Stimulated activated naive B cell treated with anti-CD40 and anti-IgM and Interleukin-4, amounts not matched to agents 10 μg/mL and 1 μg/mL and 100 μg/mL, for 72 hours (primary cell): Measurements from ENCODE around the gene IFNGR1.
A peak's percentile ranks its signal among the peaks of the same experiment; 100 is the strongest.

Experiments used
- ATAC-seq, 2 donors: fragments of 150-1000 bp; cut with Tn5 transposase; replicated peaks; 2 replicates each; pipeline ENCODE4 v1.10.0; 2021; ENCODE audit warnings: moderate library complexity in 1 of 2
- DNase-seq: peaks from one replicate; pipeline ENCODE4 v3.0.0; 2021
- H3K27ac Mint-ChIP-seq: one replicate; pipeline ENCODE4 v1.8.0; 2022; ENCODE audit warnings: mild to moderate bottlenecking, mixed read lengths
- H3K27me3 Mint-ChIP-seq, 2 donors: one replicate each; pipeline ENCODE4 v1.8.0; 2022; ENCODE audit warnings: mixed read lengths in 2 of 2
- H3K36me3 Mint-ChIP-seq, 2 donors: one replicate each; pipeline ENCODE4 v1.8.0; 2022; ENCODE audit warnings: mixed read lengths in 2 of 2, mild to moderate bottlenecking in 1 of 2
- H3K4me1 Mint-ChIP-seq, 2 donors: one replicate each; pipeline ENCODE4 v1.8.0; 2022; ENCODE audit warnings: mixed read lengths in 2 of 2, mild to moderate bottlenecking in 1 of 2
- H3K4me3 Mint-ChIP-seq, 2 donors: one replicate each; pipeline ENCODE4 v1.8.0; 2022; ENCODE audit warnings: mild to moderate bottlenecking in 2 of 2, mixed read lengths in 2 of 2, moderate library complexity in 1 of 2
- H3K9me3 Mint-ChIP-seq, 2 donors: one replicate each; pipeline ENCODE4 v1.8.0; 2022; ENCODE audit warnings: mixed read lengths in 2 of 2, mild to moderate bottlenecking in 1 of 2

IFNGR1 gene

GRCh38 chr6:137248702-137249101 lies 29.5 kb upstream of the IFNGR1 start:
- ATAC-seq (peak; percentile 96 to 97), DNase-seq (no peak)
- Mint-ChIP-seq H3K9me3 (peaks cover 10 to 11% of the 10 kb centered on the region in 2 donors), H3K4me1 (peaks cover 10 to 22% of the 10 kb centered on the region in 2 donors), H3K27ac (peak overlapping the region; percentile 44), H3K4me3 (no peak overlapping the region), H3K27me3 (no peaks in the 10 kb centered on the region), H3K36me3 (peaks cover 5 to 11% of the 10 kb centered on the region in 2 donors)

DNA sequence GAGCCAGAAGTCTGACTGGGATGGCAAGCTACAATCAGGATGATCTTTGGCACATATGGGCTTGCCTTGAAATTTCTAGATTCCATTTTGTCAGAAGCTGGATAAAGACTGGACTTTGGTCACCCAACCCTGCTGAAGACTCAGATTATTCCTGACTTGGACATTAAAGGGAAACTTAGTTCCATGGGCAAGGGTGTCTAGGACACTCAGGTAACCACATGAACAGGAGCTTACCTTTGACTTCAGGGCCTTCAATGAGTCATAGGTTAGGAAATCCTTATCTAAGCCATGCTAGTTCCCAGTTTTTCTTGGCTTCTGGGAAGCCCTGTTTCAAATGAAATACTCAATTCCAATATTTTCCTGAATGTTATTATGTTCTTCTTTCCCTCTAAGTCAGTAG lies 28.5 kb upstream of the IFNGR1 start:
- Mint-ChIP-seq H3K4me1 (peaks cover 10 to 22% of the 10 kb centered on the region in 2 donors), H3K27ac (peak overlapping the region; percentile 59), H3K36me3 (peaks cover 5 to 8% of the 10 kb centered on the region in 2 donors), H3K9me3 (peaks cover 9 to 10% of the 10 kb centered on the region in 2 donors), H3K4me3 (no peak overlapping the region), H3K27me3 (no peaks in the 10 kb centered on the region)
- no peak for ATAC-seq
- no peak for DNase-seq

DNA sequence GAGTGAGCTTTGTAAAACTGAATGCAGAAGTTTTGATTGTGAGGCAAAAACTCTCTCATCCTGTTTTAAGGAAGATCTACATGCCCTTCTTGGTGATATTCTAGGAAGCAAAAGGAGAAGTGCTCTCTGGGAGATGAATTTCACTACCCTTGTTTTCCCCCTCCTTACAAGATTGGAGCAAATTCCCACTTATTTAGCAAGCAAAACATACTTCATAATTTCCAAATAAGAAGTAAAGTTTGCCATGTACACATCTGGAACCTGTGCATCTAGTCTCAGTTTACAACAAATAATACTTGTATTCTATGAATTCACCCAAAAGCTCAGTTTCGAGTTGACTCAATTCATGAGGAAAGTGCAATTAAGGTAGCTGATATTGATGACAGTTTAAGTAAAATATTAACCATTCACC lies 27.6 kb upstream of the IFNGR1 start:
- peaks cover 5 to 8% of the 10 kb centered on the region in 2 donors for H3K36me3 Mint-ChIP-seq
- ATAC-seq, result no peak
- no peak overlapping the region for H3K27ac Mint-ChIP-seq
- H3K9me3 Mint-ChIP-seq, result peaks cover 4 to 7% of the 10 kb centered on the region in 2 donors
- no peak for DNase-seq
- H3K27me3 Mint-ChIP-seq, result no peaks in the 10 kb centered on the region
- peaks cover 10 to 22% of the 10 kb centered on the region in 2 donors for H3K4me1 Mint-ChIP-seq
- H3K4me3 Mint-ChIP-seq, result no peak overlapping the region

DNA sequence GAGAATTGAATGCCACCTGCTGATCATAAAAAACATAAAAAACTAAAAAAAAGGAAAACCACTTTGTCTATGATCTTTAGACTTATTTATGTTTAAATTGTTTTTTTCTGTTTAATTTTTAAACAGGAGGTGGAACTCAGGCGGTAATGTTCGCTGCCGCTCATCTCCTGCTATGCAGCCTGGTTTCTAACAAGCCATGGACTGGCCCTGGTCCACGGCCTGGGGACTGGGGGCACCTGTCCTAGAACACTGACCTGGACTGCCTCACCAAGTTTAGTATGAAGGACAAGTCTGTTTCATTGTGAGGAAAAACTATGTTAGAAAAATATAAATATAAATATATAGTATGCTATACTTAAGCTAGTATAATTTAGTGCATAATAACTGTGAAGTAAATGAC lies 27.0 kb upstream of the IFNGR1 start:
- Mint-ChIP-seq H3K27me3 (no peaks in the 10 kb centered on the region), H3K36me3 (peaks cover 5 to 8% of the 10 kb centered on the region in 2 donors), H3K9me3 (peaks cover 4 to 7% of the 10 kb centered on the region in 2 donors), H3K4me3 (no peak overlapping the region), H3K27ac (no peak overlapping the region), H3K4me1 (peaks cover 10 to 22% of the 10 kb centered on the region in 2 donors)
- DNase-seq (no peak), ATAC-seq (no peak)

GRCh38 chr6:137241481-137242038 lies 22.4 kb upstream of the IFNGR1 start:
- Mint-ChIP-seq H3K36me3 (peaks cover 5 to 9% of the 10 kb centered on the region in 2 donors), H3K4me1 (peaks cover 18 to 35% of the 10 kb centered on the region in 2 donors), H3K4me3 (no peak overlapping the region), H3K9me3 (peaks cover 10 to 14% of the 10 kb centered on the region in 2 donors), H3K27me3 (no peaks in the 10 kb centered on the region), H3K27ac (no peak overlapping the region)
- no peak for ATAC-seq
- no peak for DNase-seq

- H3K36me3 Mint-ChIP-seq, result peaks cover 5 to 9% of the 10 kb centered on the region in 2 donors
- H3K4me1 Mint-ChIP-seq, result peaks cover 22 to 46% of the 10 kb centered on the region in 2 donors
- no peak overlapping the region for H3K27ac Mint-ChIP-seq
- ATAC-seq, result peak in 1 of 2 donors; percentile 29
- no peak overlapping the region for H3K4me3 Mint-ChIP-seq
- peaks cover 10 to 14% of the 10 kb centered on the region in 2 donors for H3K9me3 Mint-ChIP-seq
- DNase-seq, result no peak
- H3K27me3 Mint-ChIP-seq, result no peaks in the 10 kb centered on the region
Observed at GRCh38 chr6:137240168-137240567, 21.0 kb upstream of the IFNGR1 start.

DNA sequence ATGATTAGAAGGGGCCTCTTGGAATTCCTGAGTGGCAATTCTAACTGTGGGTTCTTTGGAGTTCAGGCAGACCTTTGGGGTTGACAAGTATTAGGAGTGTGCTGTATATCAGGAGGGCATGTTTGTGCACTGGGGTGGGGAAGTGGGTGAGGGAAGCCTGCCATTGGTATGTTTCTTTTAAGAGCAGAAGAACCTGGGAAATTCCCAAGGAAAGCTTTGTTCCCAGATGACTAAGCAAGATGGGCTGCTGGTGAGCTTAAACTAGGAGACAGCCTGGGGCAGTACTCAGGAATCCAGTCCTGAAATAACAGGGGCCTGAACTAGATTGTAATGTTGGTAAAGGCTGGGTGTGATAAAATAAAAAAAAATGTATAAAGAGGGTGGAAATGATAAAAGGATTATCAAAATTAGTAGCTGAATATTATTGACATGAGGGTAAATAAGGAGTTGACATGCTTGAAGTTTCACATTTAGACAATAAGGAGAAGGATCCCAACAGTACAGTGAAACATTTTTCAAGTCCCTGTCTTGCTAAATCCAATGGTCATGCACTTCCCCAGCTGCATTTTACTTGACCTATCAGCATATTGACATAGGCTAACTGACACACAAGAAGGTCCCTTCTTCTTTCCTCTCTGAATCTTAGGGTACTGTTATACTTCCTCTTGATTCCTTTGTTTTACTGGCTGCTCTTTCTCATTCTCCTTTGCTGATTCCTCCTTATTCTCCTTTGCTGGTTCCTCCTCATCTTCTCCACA lies 18.4 kb upstream of the IFNGR1 start:
- Mint-ChIP-seq H3K4me1 (peaks cover 33 to 67% of the 10 kb centered on the region in 2 donors), H3K27ac (no peak overlapping the region), H3K9me3 (peaks cover 10 to 14% of the 10 kb centered on the region in 2 donors), H3K36me3 (peaks cover 5 to 9% of the 10 kb centered on the region in 2 donors), H3K27me3 (no peaks in the 10 kb centered on the region), H3K4me3 (no peak overlapping the region)
- ATAC-seq (no peak), DNase-seq (no peak)

GRCh38 chr6:137236581-137237355 lies 17.6 kb upstream of the IFNGR1 start:
- no peaks in the 10 kb centered on the region for H3K27me3 Mint-ChIP-seq
- H3K9me3 Mint-ChIP-seq, result peaks cover 10 to 14% of the 10 kb centered on the region in 2 donors
- no peak overlapping the region for H3K4me3 Mint-ChIP-seq
- peaks cover 38 to 69% of the 10 kb centered on the region in 2 donors for H3K4me1 Mint-ChIP-seq
- peaks cover 5 to 9% of the 10 kb centered on the region in 2 donors for H3K36me3 Mint-ChIP-seq
- ATAC-seq, result no peak
- no peak for DNase-seq
- H3K27ac Mint-ChIP-seq, result peak overlapping the region; percentile 49

DNA sequence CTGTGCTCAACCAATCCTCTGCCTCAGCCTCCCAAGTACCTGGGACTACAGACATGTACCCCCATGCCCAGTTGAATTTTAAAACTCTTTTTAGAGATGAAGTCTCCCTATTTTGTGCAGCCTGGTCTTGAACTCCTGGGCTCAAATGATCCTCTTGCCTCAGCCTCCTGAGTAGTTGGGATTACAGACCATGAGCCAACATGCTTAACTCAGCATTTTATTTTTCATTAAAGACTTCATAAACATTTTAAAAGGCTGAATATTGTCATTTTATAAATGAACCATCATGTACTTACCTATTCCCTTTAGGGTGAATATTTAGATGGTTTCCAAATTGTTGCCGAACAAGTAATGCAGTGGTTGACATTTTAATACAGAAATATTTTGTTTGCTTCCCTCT lies 16.5 kb upstream of the IFNGR1 start:
- Mint-ChIP-seq H3K9me3 (peaks cover 10 to 14% of the 10 kb centered on the region in 2 donors), H3K36me3 (peaks cover 5 to 9% of the 10 kb centered on the region in 2 donors), H3K4me1 (peaks cover 44 to 79% of the 10 kb centered on the region in 2 donors), H3K4me3 (no peak overlapping the region), H3K27me3 (no peaks in the 10 kb centered on the region), H3K27ac (no peak overlapping the region)
- no peak for DNase-seq
- no peak for ATAC-seq

GRCh38 chr6:137233911-137234863 lies 15.0 kb upstream of the IFNGR1 start:
- DNase-seq (no peak), ATAC-seq (peak; percentile 88 to 91)
- peaks cover 5 to 9% of the 10 kb centered on the region in 2 donors for H3K36me3 Mint-ChIP-seq
- peak overlapping the region; percentile 51 to 57 for H3K4me3 Mint-ChIP-seq
- H3K27me3 Mint-ChIP-seq, result no peaks in the 10 kb centered on the region
- peaks cover 51 to 80% of the 10 kb centered on the region in 2 donors for H3K4me1 Mint-ChIP-seq
- H3K9me3 Mint-ChIP-seq, result peaks cover 10 to 14% of the 10 kb centered on the region in 2 donors
- H3K27ac Mint-ChIP-seq, result peak overlapping the region; percentile 68

DNA sequence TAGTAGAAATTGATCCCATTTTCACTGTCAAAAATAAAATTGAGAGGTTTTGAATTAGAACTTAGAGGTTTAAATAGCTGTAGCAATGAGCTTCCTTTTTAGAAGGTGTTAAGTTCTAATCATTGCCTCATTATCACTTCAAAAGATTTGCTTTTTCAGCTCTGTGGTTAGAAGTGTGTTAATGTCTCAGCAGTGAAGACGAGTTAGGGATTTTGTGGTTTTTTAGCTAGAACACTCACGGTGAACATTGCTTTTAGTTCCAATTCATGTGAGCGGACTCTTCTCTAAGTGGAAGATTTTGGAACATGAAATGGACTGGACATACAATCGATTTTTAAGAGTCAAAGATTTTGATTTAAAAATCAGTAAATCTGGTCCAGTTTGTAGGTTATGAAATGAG lies 12.7 kb upstream of the IFNGR1 start:
- H3K27me3 Mint-ChIP-seq, result no peaks in the 10 kb centered on the region
- DNase-seq (no peak), ATAC-seq (no peak)
- peaks cover 57 to 84% of the 10 kb centered on the region in 2 donors for H3K4me1 Mint-ChIP-seq
- peaks cover 0 to 3% of the 10 kb centered on the region in 2 donors for H3K36me3 Mint-ChIP-seq
- no peak overlapping the region for H3K4me3 Mint-ChIP-seq
- no peak overlapping the region for H3K27ac Mint-ChIP-seq
- peaks cover 1 to 3% of the 10 kb centered on the region in 2 donors for H3K9me3 Mint-ChIP-seq

- H3K27me3 Mint-ChIP-seq, result no peaks in the 10 kb centered on the region
- peaks cover 57 to 84% of the 10 kb centered on the region in 2 donors for H3K4me1 Mint-ChIP-seq
- no peaks in the 10 kb centered on the region for H3K9me3 Mint-ChIP-seq
- no peak overlapping the region for H3K4me3 Mint-ChIP-seq
- H3K27ac Mint-ChIP-seq, result peak overlapping the region; percentile 47
- no peaks in the 10 kb centered on the region for H3K36me3 Mint-ChIP-seq
- ATAC-seq (no peak), DNase-seq (no peak)
Observed at GRCh38 chr6:137230956-137231555, 11.9 kb upstream of the IFNGR1 start.

GRCh38 chr6:137230547-137230946 lies 11.4 kb upstream of the IFNGR1 start:
- peak in 1 of 2 donors; percentile 24 for ATAC-seq
- no peak for DNase-seq
- no peak overlapping the region for H3K4me3 Mint-ChIP-seq
- H3K27ac Mint-ChIP-seq, result peak overlapping the region; percentile 31
- peaks cover 56 to 84% of the 10 kb centered on the region in 2 donors for H3K4me1 Mint-ChIP-seq
- no peaks in the 10 kb centered on the region for H3K36me3 Mint-ChIP-seq
- H3K9me3 Mint-ChIP-seq, result no peaks in the 10 kb centered on the region
- no peaks in the 10 kb centered on the region for H3K27me3 Mint-ChIP-seq
